Peyer's patch (tissue), 4 donors: ENCODE measurements around the gene PRAMEF9.
"Not testable (repeated sequence)": the region's sequence is repeated elsewhere in the genome, so short reads cannot be mapped to it uniquely, and the experiment has no call there.

ENCODE experiments used
- CTCF ChIP-seq, 6 experiments: fragments of 450-650 bp in 4 of 6; fragments of 200-600 bp in 2 of 6; sonication (generic) in 1 of 6; IDR thresholded peaks; one replicate each; pipeline ENCODE4 v1.5.1; 2017 to 2019; ENCODE audit warnings: antibody characterized with exemption in 6 of 6, mild to moderate bottlenecking in 3 of 6, moderate library complexity in 1 of 6
- POLR2A ChIP-seq, 2 donors: fragments of 450-650 bp; IDR thresholded peaks; one replicate each; pipeline ENCODE4 v1.5.1; 2017; ENCODE audit warnings: antibody characterized with exemption in 2 of 2, mild to moderate bottlenecking in 2 of 2, moderate library complexity in 2 of 2

GRCh38 chr1:13216619-13217018 lies 45.0 kb downstream of the PRAMEF9 start:
- TF ChIP-seq POLR2A, CTCF (IDR thresholded peaks at IDR 0.05): not testable (repeated sequence)
